HCT116 (cell line): Measurements from ENCODE around the gene FBRS. TPM values are rescaled to one million over a fixed set of nuclear protein-coding genes. Genes with fewer than 3 reads are reported as not detected.
A peak's percentile ranks its signal among the peaks of the same experiment; 100 is the strongest.

Experiments used
- ATAC-seq: fragments of 200-7000 bp; cut with Tn5 transposase; 2 replicates; pipeline ENCODE4 v1.9.1; 2020; ENCODE audit warnings: mild to moderate bottlenecking, moderate library complexity
- BruUV-seq: library from RNA; stranded (reverse); fragments of 400-500 nt; replicated peaks from 2 replicates; lab custom pipeline; 2021; lab: Mats Ljungman, UMichigan
- CTCF ChIA-PET: fragments of 300-600 bp; sonication (Branson Sonifier 250); formaldehyde crosslinking; loops from one replicate; lab custom pipeline; 2021; ENCODE audit warnings: antibody characterized with exemption; lab: Charles Lee
- POLR2A ChIA-PET: fragments of 300-600, 350-600 bp; sonication (Branson Sonifier 250); formaldehyde crosslinking; loops from one replicate; lab custom pipeline; 2021; ENCODE audit warnings: antibody characterized with exemption; lab: Charles Lee
- RAD21 ChIA-PET, 2 experiments: fragments of 300-600 bp; sonication (Branson Sonifier 250); formaldehyde crosslinking; loops; one replicate each; lab custom pipeline; 2023; ENCODE audit warnings: low total read pairs in 2 of 2; ENCODE audit not compliant: uncharacterized antibody in 2 of 2, unreplicated experiment in 2 of 2, low non-redundant PET in 1 of 2; lab: Charles Lee
- DNase-seq: peaks from one replicate; pipeline ENCODE4 v3.0.0-alpha.2; 2010; ENCODE audit warnings: low read depth, low spot score
- H2AFZ ChIP-seq: fragments of 200-600 bp; shearing (Covaris generic), sonication (generic); 2 replicates; pipeline ENCODE4 v1.6.1; 2017; ENCODE audit warnings: low read depth, mixed run types, mixed read lengths, antibody characterized with exemption, low read length; ENCODE audit not compliant: poor library complexity, severe bottlenecking
- H3K27ac ChIP-seq: 2 replicates; pipeline ENCODE4 v1.5.1; 2012; ENCODE audit warnings: low read depth, low read length
- H3K27me3 ChIP-seq: fragments of 200-600 bp; sonication (generic); 2 replicates; pipeline ENCODE4 v1.6.1; 2016; ENCODE audit warnings: mixed run types, low read length, mixed read lengths; ENCODE audit not compliant: insufficient read depth
- H3K36me3 ChIP-seq, 2 experiments: fragments of 200-500 bp in 1 of 2; fragments of 200-600 bp in 1 of 2; sonication (Bioruptor generic) in 1 of 2; sonication (generic) in 1 of 2; 2 replicates each; pipeline versions ENCODE4 v1.5.1 to v1.6.1; 2014 to 2016; ENCODE audit warnings: low read length in 2 of 2, inconsistent platforms in 1 of 2, mixed read lengths in 1 of 2, mixed run types in 1 of 2; ENCODE audit not compliant: insufficient read depth in 2 of 2, control insufficient read depth in 1 of 2
- H3K4me1 ChIP-seq, 2 experiments: fragments of 200-600 bp in 1 of 2; sonication (generic) in 1 of 2; 2 replicates each; pipeline versions ENCODE4 v1.5.1 to v1.6.1; 2012 to 2017; ENCODE audit warnings: low read length in 2 of 2, inconsistent platforms in 1 of 2, mild to moderate bottlenecking in 1 of 2, mixed read lengths in 1 of 2, mixed run types in 1 of 2, moderate library complexity in 1 of 2; ENCODE audit not compliant: insufficient read depth in 2 of 2, control insufficient read depth in 1 of 2
- H3K4me2 ChIP-seq: fragments of 200-600 bp; sonication (generic); 2 replicates; pipeline ENCODE4 v1.6.1; 2017; ENCODE audit warnings: mixed run types, low read length, mixed read lengths
- H3K4me3 ChIP-seq, 2 experiments: fragments of 200-600 bp in 1 of 2; sonication (generic) in 1 of 2; replicated peaks in 1 of 2; 2 replicates each; pipeline ENCODE4 v1.5.1; 2011 to 2016; ENCODE audit warnings: low read length in 2 of 2, control low read depth in 1 of 2, low read depth in 1 of 2, mild to moderate bottlenecking in 1 of 2, mixed read lengths in 1 of 2, mixed run types in 1 of 2
- H3K79me2 ChIP-seq: fragments of 200-600 bp; sonication (generic); 2 replicates; pipeline ENCODE4 v1.6.1; 2017; ENCODE audit warnings: mild to moderate bottlenecking, mixed run types, low read length, moderate library complexity, mixed read lengths; ENCODE audit not compliant: insufficient read depth
- H3K9ac ChIP-seq: fragments of 200-600 bp; sonication (generic); 2 replicates; pipeline ENCODE4 v1.6.1; 2016; ENCODE audit warnings: low read length, mixed read lengths
- H3K9me2 ChIP-seq: fragments of 200-600 bp; sonication (generic), shearing (Covaris generic); 2 replicates; pipeline ENCODE4 v1.6.1; 2017; ENCODE audit warnings: mixed run types, mild to moderate bottlenecking, moderate library complexity; ENCODE audit not compliant: insufficient read depth
- H3K9me3 ChIP-seq, 2 experiments: fragments of 200-500 bp in 1 of 2; fragments of 200-600 bp in 1 of 2; sonication (Bioruptor generic) in 1 of 2; sonication (generic) in 1 of 2; 2 replicates each; pipeline ENCODE4 v1.6.1; 2014 to 2017; ENCODE audit warnings: low read length in 2 of 2, mixed read lengths in 2 of 2, inconsistent platforms in 1 of 2, low read depth in 1 of 2, mild to moderate bottlenecking in 1 of 2, mixed run types in 1 of 2, moderate library complexity in 1 of 2; ENCODE audit not compliant: control insufficient read depth in 1 of 2, insufficient read depth in 1 of 2
- H4K20me1 ChIP-seq: fragments of 200-600 bp; sonication (generic), shearing (Covaris generic); 2 replicates; pipeline ENCODE4 v1.6.1; 2017; ENCODE audit warnings: mixed run types, mild to moderate bottlenecking, moderate library complexity; ENCODE audit not compliant: insufficient read depth
- CBX3 ChIP-seq: IDR thresholded peaks from 2 replicates; pipeline ENCODE4 v1.6.1; 2012; ENCODE audit warnings: low read depth
- CEBPB ChIP-seq: IDR thresholded peaks from 2 replicates; pipeline ENCODE4 v1.6.1; 2012; ENCODE audit warnings: low read depth
- EGR1 ChIP-seq: IDR thresholded peaks from 2 replicates; pipeline ENCODE4 v1.6.1; 2012; ENCODE audit warnings: low read depth
- ELF1 ChIP-seq: IDR thresholded peaks from 2 replicates; pipeline ENCODE4 v1.6.1; 2012; ENCODE audit warnings: low read depth, borderline replicate concordance
- EZH2phosphoT487 ChIP-seq: fragments of 200-600 bp; IDR thresholded peaks from 2 replicates; pipeline ENCODE4 v1.6.1; 2018; ENCODE audit warnings: antibody characterized with exemption, borderline replicate concordance
- POLR2AphosphoS5 ChIP-seq: IDR thresholded peaks from 2 replicates; pipeline ENCODE4 v1.6.1; 2011; ENCODE audit warnings: mild to moderate bottlenecking, low read depth, low read length, moderate library complexity
- RAD21 ChIP-seq: IDR thresholded peaks from 2 replicates; pipeline ENCODE4 v1.6.1; 2012; ENCODE audit warnings: low read depth, mild to moderate bottlenecking
- SIN3A ChIP-seq: IDR thresholded peaks from 2 replicates; pipeline ENCODE4 v1.6.1; 2012; ENCODE audit warnings: low read depth
- SRF ChIP-seq: IDR thresholded peaks from 2 replicates; pipeline ENCODE4 v1.6.1; 2012; ENCODE audit warnings: low read depth
- YY1 ChIP-seq: IDR thresholded peaks from 2 replicates; pipeline ENCODE4 v1.6.1; 2011; ENCODE audit warnings: low read length, low read depth, moderate library complexity, mild to moderate bottlenecking; ENCODE audit not compliant: insufficient replicate concordance; ENCODE audit errors: extremely low read depth
- ZFX ChIP-seq: fragments of 450-650 bp; IDR thresholded peaks from 2 replicates; pipeline ENCODE4 v1.6.1; 2017
- ZNF274 ChIP-seq: fragments of 200-500 bp; sonication (Bioruptor generic); IDR thresholded peaks from 2 replicates; pipeline ENCODE4 v1.6.1; 2014; ENCODE audit warnings: mild to moderate bottlenecking, low read depth, low read length, inconsistent platforms
- intact Hi-C: fragments of 100-400 bp; cut with micrococcal nuclease; formaldehyde crosslinking; loops from 2 replicates; pipeline ENCODE4 v1.10.0; 2022
- total RNA-seq: library from RNA; stranded (reverse); gene quantifications from one replicate; pipeline ENCODE4 v1.2.1, GENCODE V29; 2021; ENCODE audit not compliant: unreplicated experiment
- TF ChIP-seq, protein P1 (sequence below): IDR thresholded peaks from 2 replicates; pipeline ENCODE4 v1.6.1; 2012
- TF ChIP-seq, protein P2 (sequence below): IDR thresholded peaks from 2 replicates; pipeline ENCODE4 v1.6.1; 2011; ENCODE audit warnings: mild to moderate bottlenecking, low read length, moderate library complexity; ENCODE audit not compliant: insufficient replicate concordance; ENCODE audit errors: extremely low read depth
- TF ChIP-seq, protein P3 (sequence below): IDR thresholded peaks from 2 replicates; pipeline ENCODE4 v1.6.1; 2012
- TF ChIP-seq, protein P4 (sequence below): IDR thresholded peaks from 2 replicates; pipeline ENCODE4 v1.6.1; 2012; ENCODE audit warnings: low read depth

The FBRS gene
- total RNA-seq, 1 experiment from 2014 or later: 65.3 TPM

DNA sequence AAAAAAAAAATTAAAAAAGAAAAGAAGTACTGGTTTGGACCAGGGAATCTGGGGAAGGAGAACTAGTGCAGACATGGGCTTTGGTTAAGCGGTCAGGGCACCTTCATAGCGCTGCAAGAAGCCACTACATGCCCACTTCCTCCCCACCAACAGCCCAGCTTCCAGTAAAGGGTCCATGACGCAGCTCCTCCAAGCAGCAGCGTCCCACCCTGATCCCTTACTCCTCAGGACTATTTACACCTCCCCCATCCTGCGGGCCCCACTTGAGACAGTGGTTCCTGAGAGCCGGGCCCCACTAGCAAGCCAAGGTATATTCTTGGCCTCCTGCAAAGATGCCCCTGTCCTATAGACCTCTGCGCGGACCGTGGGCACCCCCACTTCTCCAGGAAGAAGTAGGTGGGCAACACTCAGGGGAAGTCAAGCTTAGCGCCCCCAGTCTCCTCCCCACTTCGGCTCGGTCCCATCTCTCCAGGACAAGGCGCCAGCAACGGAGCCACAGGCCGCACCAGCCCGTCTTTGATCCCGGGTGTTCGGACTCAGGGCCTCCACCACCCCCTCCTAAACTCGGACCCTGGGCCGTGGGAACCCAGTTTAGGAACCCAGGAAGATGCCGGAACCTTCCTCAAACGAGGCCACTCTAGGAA, 8.4 kb upstream of the FBRS start:
- Histone ChIP-seq H4K20me1 (no peaks in the 10 kb centered on the region), H2AFZ (no peak overlapping the region), H3K27ac (peak overlapping the region; percentile 88), H3K27me3 (no peaks in the 10 kb centered on the region), H3K9ac (peak overlapping the region; percentile 96; the same call in 1 of the 2 replicates), H3K4me2 (peak overlapping the region; percentile 95), H3K9me2 (no peaks in the 10 kb centered on the region), H3K4me3 (peak overlapping the region; percentile 22 to 97; a peak in 3 of 4 replicates), H3K79me2 (peaks cover 15% of the 10 kb centered on the region; the same call in 1 of the 2 replicates), H3K4me1 (peaks cover 7 to 16% of the 10 kb centered on the region in 2 experiments; a peak in 3 of 4 replicates), H3K9me3 (no peaks in the 10 kb centered on the region), H3K36me3 (peaks cover 3 to 15% of the 10 kb centered on the region in 2 experiments; a peak in 3 of 4 replicates)
- TF ChIP-seq, protein P1, sequence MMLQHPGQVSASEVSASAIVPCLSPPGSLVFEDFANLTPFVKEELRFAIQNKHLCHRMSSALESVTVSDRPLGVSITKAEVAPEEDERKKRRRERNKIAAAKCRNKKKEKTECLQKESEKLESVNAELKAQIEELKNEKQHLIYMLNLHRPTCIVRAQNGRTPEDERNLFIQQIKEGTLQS: no peak
- TF ChIP-seq ZNF274 (no peak), EZH2phosphoT487 (no peak), POLR2AphosphoS5 (no peak), RAD21 (no peak), SRF (no peak), CEBPB (no peak), SIN3A (no peak), CBX3 (no peak), YY1 (no peak), ZFX (no peak), ELF1 (no peak), EGR1 (no peak)
- TF ChIP-seq, protein P2, sequence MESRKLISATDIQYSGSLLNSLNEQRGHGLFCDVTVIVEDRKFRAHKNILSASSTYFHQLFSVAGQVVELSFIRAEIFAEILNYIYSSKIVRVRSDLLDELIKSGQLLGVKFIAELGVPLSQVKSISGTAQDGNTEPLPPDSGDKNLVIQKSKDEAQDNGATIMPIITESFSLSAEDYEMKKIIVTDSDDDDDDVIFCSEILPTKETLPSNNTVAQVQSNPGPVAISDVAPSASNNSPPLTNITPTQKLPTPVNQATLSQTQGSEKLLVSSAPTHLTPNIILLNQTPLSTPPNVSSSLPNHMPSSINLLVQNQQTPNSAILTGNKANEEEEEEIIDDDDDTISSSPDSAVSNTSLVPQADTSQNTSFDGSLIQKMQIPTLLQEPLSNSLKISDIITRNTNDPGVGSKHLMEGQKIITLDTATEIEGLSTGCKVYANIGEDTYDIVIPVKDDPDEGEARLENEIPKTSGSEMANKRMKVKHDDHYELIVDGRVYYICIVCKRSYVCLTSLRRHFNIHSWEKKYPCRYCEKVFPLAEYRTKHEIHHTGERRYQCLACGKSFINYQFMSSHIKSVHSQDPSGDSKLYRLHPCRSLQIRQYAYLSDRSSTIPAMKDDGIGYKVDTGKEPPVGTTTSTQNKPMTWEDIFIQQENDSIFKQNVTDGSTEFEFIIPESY: no peak
- TF ChIP-seq, protein P3, sequence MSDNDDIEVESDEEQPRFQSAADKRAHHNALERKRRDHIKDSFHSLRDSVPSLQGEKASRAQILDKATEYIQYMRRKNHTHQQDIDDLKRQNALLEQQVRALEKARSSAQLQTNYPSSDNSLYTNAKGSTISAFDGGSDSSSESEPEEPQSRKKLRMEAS: no peak
- TF ChIP-seq, protein P4, sequence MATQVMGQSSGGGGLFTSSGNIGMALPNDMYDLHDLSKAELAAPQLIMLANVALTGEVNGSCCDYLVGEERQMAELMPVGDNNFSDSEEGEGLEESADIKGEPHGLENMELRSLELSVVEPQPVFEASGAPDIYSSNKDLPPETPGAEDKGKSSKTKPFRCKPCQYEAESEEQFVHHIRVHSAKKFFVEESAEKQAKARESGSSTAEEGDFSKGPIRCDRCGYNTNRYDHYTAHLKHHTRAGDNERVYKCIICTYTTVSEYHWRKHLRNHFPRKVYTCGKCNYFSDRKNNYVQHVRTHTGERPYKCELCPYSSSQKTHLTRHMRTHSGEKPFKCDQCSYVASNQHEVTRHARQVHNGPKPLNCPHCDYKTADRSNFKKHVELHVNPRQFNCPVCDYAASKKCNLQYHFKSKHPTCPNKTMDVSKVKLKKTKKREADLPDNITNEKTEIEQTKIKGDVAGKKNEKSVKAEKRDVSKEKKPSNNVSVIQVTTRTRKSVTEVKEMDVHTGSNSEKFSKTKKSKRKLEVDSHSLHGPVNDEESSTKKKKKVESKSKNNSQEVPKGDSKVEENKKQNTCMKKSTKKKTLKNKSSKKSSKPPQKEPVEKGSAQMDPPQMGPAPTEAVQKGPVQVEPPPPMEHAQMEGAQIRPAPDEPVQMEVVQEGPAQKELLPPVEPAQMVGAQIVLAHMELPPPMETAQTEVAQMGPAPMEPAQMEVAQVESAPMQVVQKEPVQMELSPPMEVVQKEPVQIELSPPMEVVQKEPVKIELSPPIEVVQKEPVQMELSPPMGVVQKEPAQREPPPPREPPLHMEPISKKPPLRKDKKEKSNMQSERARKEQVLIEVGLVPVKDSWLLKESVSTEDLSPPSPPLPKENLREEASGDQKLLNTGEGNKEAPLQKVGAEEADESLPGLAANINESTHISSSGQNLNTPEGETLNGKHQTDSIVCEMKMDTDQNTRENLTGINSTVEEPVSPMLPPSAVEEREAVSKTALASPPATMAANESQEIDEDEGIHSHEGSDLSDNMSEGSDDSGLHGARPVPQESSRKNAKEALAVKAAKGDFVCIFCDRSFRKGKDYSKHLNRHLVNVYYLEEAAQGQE: no peak
- ChIA-PET POLR2A (interaction anchor here (0.6 to 1.5 kb wide), 8 partner anchors 16 to 888 kb away, joined by 3 to 12 read pairs (median 4); partner anchors contain the start of gene DCTPP1), CTCF (interaction anchor here (0.5 to 1.5 kb wide), 10 partner anchors 9 to 485 kb away, joined by 3 to 6 read pairs (median 4); partner anchors contain the start of genes DCTPP1, ZNF48 and ZNF771), RAD21 (interaction anchor here in 1 of 2 experiments (0.9 kb wide), 1 partner anchor 220 kb away, joined by 3 read pairs; the partner anchor contains the start of gene DCTPP1)
- ATAC-seq: no peak
- intact Hi-C loops: loop anchor here (2.0 kb wide), 1 partner anchor 273 kb away; the partner anchor contains the start of gene FBXL19
- BruUV-seq: TSS peak; percentile 83
- DNase-seq: no peak
